NT2/D1 (cell line): ENCODE results near the gene AP3B1.

Experiments
- SUZ12 ChIP-seq: IDR thresholded peaks from 2 replicates; pipeline ENCODE4 v1.6.1; 2011; ENCODE audit not compliant: insufficient read length, insufficient read depth; ENCODE audit errors: extremely low read depth
- YY1 ChIP-seq: IDR thresholded peaks from 2 replicates; pipeline ENCODE4 v1.6.1; 2011; ENCODE audit not compliant: insufficient read length, insufficient read depth

DNA sequence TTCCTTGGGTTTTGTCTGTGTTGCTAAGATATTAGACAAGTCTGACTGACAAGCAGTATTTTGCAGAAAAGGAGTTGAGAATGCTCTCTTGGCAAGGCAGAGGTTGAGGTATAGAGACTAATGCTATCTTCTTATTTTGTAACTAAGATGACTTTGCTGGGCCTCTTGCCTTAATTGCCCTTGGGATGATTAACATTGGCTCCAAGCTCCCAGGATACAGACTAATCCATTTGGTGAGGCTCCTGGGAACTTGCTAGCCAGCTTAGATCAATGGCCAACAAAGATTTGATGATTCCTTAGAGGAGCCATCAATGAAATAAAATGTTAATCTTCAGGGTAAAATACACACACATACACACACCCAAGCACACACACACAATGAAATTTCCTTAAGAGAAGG is 28.7 kb upstream of the AP3B1 start:
- TF ChIP-seq SUZ12 (no peak), YY1 (no peak)
